Measurements from ENCODE around the gene FAM13A.

FAM13A gene

GRCh38 chr4:88759039-88759894, 297.7 kb downstream of the FAM13A start:
- peak; percentile 27 for DNase-seq
- TF ChIP-seq, protein P1, sequence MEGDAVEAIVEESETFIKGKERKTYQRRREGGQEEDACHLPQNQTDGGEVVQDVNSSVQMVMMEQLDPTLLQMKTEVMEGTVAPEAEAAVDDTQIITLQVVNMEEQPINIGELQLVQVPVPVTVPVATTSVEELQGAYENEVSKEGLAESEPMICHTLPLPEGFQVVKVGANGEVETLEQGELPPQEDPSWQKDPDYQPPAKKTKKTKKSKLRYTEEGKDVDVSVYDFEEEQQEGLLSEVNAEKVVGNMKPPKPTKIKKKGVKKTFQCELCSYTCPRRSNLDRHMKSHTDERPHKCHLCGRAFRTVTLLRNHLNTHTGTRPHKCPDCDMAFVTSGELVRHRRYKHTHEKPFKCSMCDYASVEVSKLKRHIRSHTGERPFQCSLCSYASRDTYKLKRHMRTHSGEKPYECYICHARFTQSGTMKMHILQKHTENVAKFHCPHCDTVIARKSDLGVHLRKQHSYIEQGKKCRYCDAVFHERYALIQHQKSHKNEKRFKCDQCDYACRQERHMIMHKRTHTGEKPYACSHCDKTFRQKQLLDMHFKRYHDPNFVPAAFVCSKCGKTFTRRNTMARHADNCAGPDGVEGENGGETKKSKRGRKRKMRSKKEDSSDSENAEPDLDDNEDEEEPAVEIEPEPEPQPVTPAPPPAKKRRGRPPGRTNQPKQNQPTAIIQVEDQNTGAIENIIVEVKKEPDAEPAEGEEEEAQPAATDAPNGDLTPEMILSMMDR (IDR thresholded peaks at IDR 0.05; ENCODE audit: low read depth, low read length, missing control alignments), result no peak
- Histone ChIP-seq H3K27me3 (replicated peaks) (no peaks in the 10 kb centered on the region), H3K4me3 (ENCODE audit: low read depth, low read length) (no peak overlapping the region), H3K27ac (no peak overlapping the region), H3K36me3 (replicated peaks) (no peaks in the 10 kb centered on the region)
- in situ Hi-C loops (cut with HindIII; ENCODE audit: low pct_ligation_motif_present, low sequenced_read_pairs), result no loop called here

- in situ Hi-C loops (cut with HindIII; ENCODE audit: low pct_ligation_motif_present, low sequenced_read_pairs), result no loop called here
- TF ChIP-seq, protein P1 (IDR thresholded peaks at IDR 0.05; ENCODE audit: low read depth, low read length, missing control alignments), result no peak
- no peak for DNase-seq
- no peak overlapping the region for H3K27ac ChIP-seq
- H3K27me3 ChIP-seq (replicated peaks), result no peaks in the 10 kb centered on the region
- H3K36me3 ChIP-seq (replicated peaks), result no peaks in the 10 kb centered on the region
- H3K4me3 ChIP-seq (ENCODE audit: low read depth, low read length), result no peak overlapping the region
These were observed 298.7 kb downstream of the FAM13A start for GRCh38 chr4:88758264-88758663.

GRCh38 chr4:88757776-88758175, 299.2 kb downstream of the FAM13A start:
- Histone ChIP-seq H3K27me3 (replicated peaks) (no peaks in the 10 kb centered on the region), H3K4me3 (ENCODE audit: low read depth, low read length) (no peak overlapping the region), H3K27ac (no peak overlapping the region), H3K36me3 (replicated peaks) (no peaks in the 10 kb centered on the region)
- DNase-seq, result no peak
- in situ Hi-C loops (cut with HindIII; ENCODE audit: low pct_ligation_motif_present, low sequenced_read_pairs), result no loop called here
- TF ChIP-seq, protein P1 (IDR thresholded peaks at IDR 0.05; ENCODE audit: low read depth, low read length, missing control alignments), result no peak

- in situ Hi-C loops (cut with HindIII; ENCODE audit: low pct_ligation_motif_present, low sequenced_read_pairs), result no loop called here
- no peaks in the 10 kb centered on the region for H3K27me3 ChIP-seq (replicated peaks)
- TF ChIP-seq, protein P1 (IDR thresholded peaks at IDR 0.05; ENCODE audit: low read depth, low read length, missing control alignments), result no peak
- no peaks in the 10 kb centered on the region for H3K36me3 ChIP-seq (replicated peaks)
- H3K4me3 ChIP-seq (ENCODE audit: low read depth, low read length), result no peak overlapping the region
- H3K27ac ChIP-seq, result no peak overlapping the region
- no peak for DNase-seq
These were observed 299.9 kb downstream of the FAM13A start for GRCh38 chr4:88757067-88757466.

GRCh38 chr4:88756149-88756548, 300.8 kb downstream of the FAM13A start:
- Histone ChIP-seq H3K27ac (no peak overlapping the region), H3K36me3 (replicated peaks) (no peaks in the 10 kb centered on the region), H3K4me3 (ENCODE audit: low read depth, low read length) (no peak overlapping the region), H3K27me3 (replicated peaks) (no peaks in the 10 kb centered on the region)
- in situ Hi-C loops (cut with HindIII; ENCODE audit: low pct_ligation_motif_present, low sequenced_read_pairs), result no loop called here
- no peak for DNase-seq
- TF ChIP-seq, protein P1 (IDR thresholded peaks at IDR 0.05; ENCODE audit: low read depth, low read length, missing control alignments), result no peak
